ENCODE measurements around the gene RNASEH2C.

GRCh38 chr11:65716774-65717405, 3.7 kb downstream of the RNASEH2C start:
- TF ChIP-seq CTCF (conservative IDR thresholded peaks at IDR 0.05) (no peak), ZFX (IDR thresholded peaks at IDR 0.05) (no peak)

Measured in C4-2B (cell line).